Measurements from ENCODE around the gene ADAD2. TPM values are rescaled to one million over a fixed set of nuclear protein-coding genes. Genes with fewer than 3 reads are reported as not detected.
"Not testable (repeated sequence)": the region's sequence is repeated elsewhere in the genome, so short reads cannot be mapped to it uniquely, and the experiment has no call there.

Gene ADAD2
- total and polyA plus RNA-seq, 12 donors: 0.12 to 11.6 (median 0.63) TPM; not detected in 3

- Histone ChIP-seq H3K27ac (no peak overlapping the region), H3K9me3 (replicated peaks in 1 of 3) (no peaks in the 10 kb centered on the region), H3K36me3 (replicated peaks in 1 of 2) (no peaks in the 10 kb centered on the region), H3K27me3 (no peaks in the 10 kb centered on the region), H3K4me1 (replicated peaks in 1 of 2) (no peaks in the 10 kb centered on the region), H3K4me3 (no peak overlapping the region)
- DNase-seq: no peak
- TF ChIP-seq, protein P1, sequence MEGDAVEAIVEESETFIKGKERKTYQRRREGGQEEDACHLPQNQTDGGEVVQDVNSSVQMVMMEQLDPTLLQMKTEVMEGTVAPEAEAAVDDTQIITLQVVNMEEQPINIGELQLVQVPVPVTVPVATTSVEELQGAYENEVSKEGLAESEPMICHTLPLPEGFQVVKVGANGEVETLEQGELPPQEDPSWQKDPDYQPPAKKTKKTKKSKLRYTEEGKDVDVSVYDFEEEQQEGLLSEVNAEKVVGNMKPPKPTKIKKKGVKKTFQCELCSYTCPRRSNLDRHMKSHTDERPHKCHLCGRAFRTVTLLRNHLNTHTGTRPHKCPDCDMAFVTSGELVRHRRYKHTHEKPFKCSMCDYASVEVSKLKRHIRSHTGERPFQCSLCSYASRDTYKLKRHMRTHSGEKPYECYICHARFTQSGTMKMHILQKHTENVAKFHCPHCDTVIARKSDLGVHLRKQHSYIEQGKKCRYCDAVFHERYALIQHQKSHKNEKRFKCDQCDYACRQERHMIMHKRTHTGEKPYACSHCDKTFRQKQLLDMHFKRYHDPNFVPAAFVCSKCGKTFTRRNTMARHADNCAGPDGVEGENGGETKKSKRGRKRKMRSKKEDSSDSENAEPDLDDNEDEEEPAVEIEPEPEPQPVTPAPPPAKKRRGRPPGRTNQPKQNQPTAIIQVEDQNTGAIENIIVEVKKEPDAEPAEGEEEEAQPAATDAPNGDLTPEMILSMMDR (IDR thresholded peaks at IDR 0.05): no peak
- TF ChIP-seq POLR2A (IDR thresholded peaks at IDR 0.05): no peak
- intact Hi-C loops (cut with DNase I): no loop called here
- 65 to 71% (median 69%) methylated on average over 4 of the region's 4 CpGs for WGBS, 4 donors
Measured at GRCh38 chr16:84212154-84212553, 21.2 kb downstream of the ADAD2 start.

DNA sequence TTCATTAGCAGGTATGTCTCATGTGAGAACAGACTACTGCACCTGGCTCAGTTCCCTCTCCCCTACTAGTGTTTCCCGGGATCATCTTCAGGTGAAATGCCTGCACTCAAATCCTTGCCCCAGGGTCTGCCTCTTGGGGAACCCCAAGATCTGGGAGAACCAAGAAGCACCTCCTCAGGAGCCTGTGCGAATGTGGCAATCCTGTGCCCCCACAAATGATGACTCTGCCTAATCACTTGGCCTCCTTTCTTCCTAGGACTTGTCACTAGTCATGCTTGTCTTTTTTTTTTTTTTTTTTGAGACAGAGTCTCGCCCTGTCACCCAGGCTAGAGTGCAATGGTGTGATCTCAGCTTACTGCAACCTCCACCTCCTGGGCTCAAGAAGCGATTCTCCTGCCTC lies 21.7 kb downstream of the ADAD2 start:
- H3K4me3 ChIP-seq: no peak overlapping the region
- intact Hi-C loops (cut with DNase I): no loop called here
- no peak for DNase-seq
- no peaks in the 10 kb centered on the region for H3K9me3 ChIP-seq (replicated peaks in 1 of 3)
- WGBS, 4 donors: 77 to 92% (median 86%) methylated on average over 4 of the region's 4 CpGs
- H3K4me1 ChIP-seq (replicated peaks in 1 of 2): no peaks in the 10 kb centered on the region
- no peak overlapping the region for H3K27ac ChIP-seq
- TF ChIP-seq, protein P1 (IDR thresholded peaks at IDR 0.05): no peak
- H3K36me3 ChIP-seq (replicated peaks in 1 of 2): no peaks in the 10 kb centered on the region
- no peaks in the 10 kb centered on the region for H3K27me3 ChIP-seq

- no peak for DNase-seq
- TF ChIP-seq, protein P1 (IDR thresholded peaks at IDR 0.05): no peak
- no peak for TF ChIP-seq POLR2A (IDR thresholded peaks at IDR 0.05)
- no peaks in the 10 kb centered on the region for H3K27me3 ChIP-seq
- WGBS, 4 donors: 84 to 90% (median 85%) methylated on average over 8 to 15 of the region's 15 CpGs
- intact Hi-C loops (cut with DNase I): no loop called here
- no peaks in the 10 kb centered on the region for H3K36me3 ChIP-seq (replicated peaks in 1 of 2)
- H3K4me3 ChIP-seq: no peak overlapping the region
- no peak overlapping the region for H3K27ac ChIP-seq
- no peaks in the 10 kb centered on the region for H3K4me1 ChIP-seq (replicated peaks in 1 of 2)
- no peaks in the 10 kb centered on the region for H3K9me3 ChIP-seq (replicated peaks in 1 of 3)
Measured at GRCh38 chr16:84214451-84215066, 23.6 kb downstream of the ADAD2 start.

DNA sequence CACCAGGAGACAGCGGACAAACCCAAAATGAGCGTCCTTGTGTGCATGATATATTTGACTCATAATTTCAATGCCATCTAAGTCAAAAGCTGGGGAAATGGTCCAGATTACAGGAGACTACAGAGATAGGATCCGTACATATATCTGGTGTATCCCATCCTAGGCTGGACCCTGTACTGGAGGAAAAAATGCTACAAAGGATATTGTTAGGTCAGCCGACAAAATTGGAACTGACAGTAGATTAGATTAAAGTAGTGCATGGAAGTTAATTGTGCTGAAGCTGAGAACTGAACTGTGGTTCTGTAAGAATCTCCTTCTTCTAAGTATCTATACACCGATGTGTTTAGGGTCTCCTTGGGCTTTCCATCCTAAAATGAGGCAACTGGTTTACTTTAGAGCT lies 24.6 kb downstream of the ADAD2 start:
- DNase-seq: no peak
- H3K4me3 ChIP-seq: no peak overlapping the region

GRCh38 chr16:84216144-84216543 lies 25.2 kb downstream of the ADAD2 start:
- H3K27ac ChIP-seq: not testable (repeated sequence)
- WGBS, 4 donors: 84 to 93% (median 87%) methylated on average over 3 of the region's 3 CpGs

More for the DNA sequence above, 24.6 kb downstream of the ADAD2 start:
- no peaks in the 10 kb centered on the region for H3K4me1 ChIP-seq (replicated peaks in 1 of 2)
- no peak overlapping the region for H3K27ac ChIP-seq
- H3K9me3 ChIP-seq (replicated peaks in 1 of 3): no peaks in the 10 kb centered on the region
- no peaks in the 10 kb centered on the region for H3K27me3 ChIP-seq
- TF ChIP-seq POLR2A (IDR thresholded peaks at IDR 0.05): no peak
- TF ChIP-seq, protein P1 (IDR thresholded peaks at IDR 0.05): no peak
- H3K36me3 ChIP-seq (replicated peaks in 1 of 2): no peaks in the 10 kb centered on the region
- intact Hi-C loops (cut with DNase I): no loop called here
- WGBS, 4 donors: 59 to 73% (median 65%) methylated on average over 5 of the region's 5 CpGs

More at GRCh38 chr16:84216144-84216543, 25.2 kb downstream of the ADAD2 start:
- H3K27me3 ChIP-seq; intact Hi-C loops (cut with DNase I); H3K36me3 ChIP-seq (replicated peaks in 1 of 2); H3K9me3 ChIP-seq (replicated peaks in 1 of 3); DNase-seq; H3K4me1 ChIP-seq (replicated peaks in 1 of 2); H3K4me3 ChIP-seq: not testable (repeated sequence)
